AG09309 (cell line): ENCODE results near the gene IQUB.

Experiments used
- DNase-seq: peaks from one replicate; pipeline ENCODE4 v3.0.0-alpha.2; 2010; ENCODE audit warnings: low read depth
- H3K4me3 ChIP-seq: 2 replicates; pipeline ENCODE4 v1.5.1; 2011; ENCODE audit warnings: mild to moderate bottlenecking, low read depth, low read length, moderate library complexity; ENCODE audit not compliant: control insufficient read depth
- CTCF ChIP-seq: IDR thresholded peaks from 2 replicates; pipeline ENCODE4 v1.5.1; 2011; ENCODE audit warnings: mild to moderate bottlenecking, low read depth, low read length, inconsistent platforms; ENCODE audit not compliant: insufficient read depth, control insufficient read depth; ENCODE audit errors: missing control alignments

Gene IQUB

GRCh38 chr7:123437447-123437995 lies 96.9 kb downstream of the IQUB start:
- H3K4me3 ChIP-seq = no peak overlapping the region

GRCh38 chr7:123435080-123435700 lies 99.2 kb downstream of the IQUB start:
- DNase-seq = no peak
- H3K4me3 ChIP-seq = no peak overlapping the region
- TF ChIP-seq CTCF = no peak

More at GRCh38 chr7:123437447-123437995, 96.9 kb downstream of the IQUB start:
- no peak for DNase-seq
- TF ChIP-seq CTCF = no peak

- no peak overlapping the region for H3K4me3 ChIP-seq
- no peak for TF ChIP-seq CTCF
- DNase-seq = no peak
Measured at GRCh38 chr7:123433665-123434064, 100.7 kb downstream of the IQUB start.

- H3K4me3 ChIP-seq = no peak overlapping the region
- no peak for DNase-seq
- TF ChIP-seq CTCF = no peak
Measured at GRCh38 chr7:123432601-123433000, 101.8 kb downstream of the IQUB start.

- TF ChIP-seq CTCF = no peak
- no peak for DNase-seq
- H3K4me3 ChIP-seq = no peak overlapping the region
Measured at GRCh38 chr7:123431075-123431614, 103.2 kb downstream of the IQUB start.

GRCh38 chr7:123425246-123425645 lies 109.1 kb downstream of the IQUB start:
- TF ChIP-seq CTCF = no peak
- no peak overlapping the region for H3K4me3 ChIP-seq
- no peak for DNase-seq
